HG02973 (cell line): ENCODE data around the gene NCKAP5L.

Experiments used
- ATAC-seq: cut with Tn5 transposase; IDR thresholded peaks from one replicate; pipeline ENCODE4 v1.9.1; 2021; ENCODE audit warnings: moderate library complexity; ENCODE audit not compliant: unreplicated experiment

NCKAP5L gene

GRCh38 chr12:49825971-49826421 lies 2.2 kb downstream of the NCKAP5L start:
- ATAC-seq: no peak

GRCh38 chr12:49825360-49825970 lies 2.7 kb downstream of the NCKAP5L start:
- ATAC-seq: no peak

GRCh38 chr12:49824895-49825294 lies 3.3 kb downstream of the NCKAP5L start:
- ATAC-seq: no peak

- no peak for ATAC-seq
These were observed 3.8 kb downstream of the NCKAP5L start for GRCh38 chr12:49824416-49824815.

- no peak for ATAC-seq
These were observed 4.3 kb downstream of the NCKAP5L start for GRCh38 chr12:49823951-49824350.

GRCh38 chr12:49823350-49823749 lies 4.9 kb downstream of the NCKAP5L start:
- ATAC-seq: no peak

- no peak for ATAC-seq
These were observed 6.6 kb downstream of the NCKAP5L start for GRCh38 chr12:49821373-49822287.

GRCh38 chr12:49819786-49820185 lies 8.4 kb downstream of the NCKAP5L start:
- no peak for ATAC-seq

GRCh38 chr12:49818241-49818895 lies 9.8 kb downstream of the NCKAP5L start:
- ATAC-seq: no peak

- ATAC-seq: no peak
These were observed 15.1 kb downstream of the NCKAP5L start for GRCh38 chr12:49813131-49813530.

- no peak for ATAC-seq
These were observed 16.2 kb downstream of the NCKAP5L start for GRCh38 chr12:49811961-49812401.

- no peak for ATAC-seq
These were observed 17.1 kb downstream of the NCKAP5L start for GRCh38 chr12:49811136-49811535.

GRCh38 chr12:49809906-49810389 lies 18.3 kb downstream of the NCKAP5L start:
- ATAC-seq: no peak

GRCh38 chr12:49809381-49809905 lies 18.8 kb downstream of the NCKAP5L start:
- no peak for ATAC-seq

GRCh38 chr12:49808686-49809380 lies 19.4 kb downstream of the NCKAP5L start:
- no peak for ATAC-seq

GRCh38 chr12:49807991-49808580 lies 20.1 kb downstream of the NCKAP5L start:
- ATAC-seq: no peak

- no peak for ATAC-seq
These were observed 21.3 kb downstream of the NCKAP5L start for GRCh38 chr12:49806877-49807276.

GRCh38 chr12:49806321-49806813 lies 21.8 kb downstream of the NCKAP5L start:
- ATAC-seq: no peak

GRCh38 chr12:49805409-49805808 lies 22.8 kb downstream of the NCKAP5L start:
- ATAC-seq: no peak

GRCh38 chr12:49804821-49805220 lies 23.4 kb downstream of the NCKAP5L start:
- no peak for ATAC-seq
